ENCODE results near the gene NBAS. TPM values are rescaled to one million over a fixed set of nuclear protein-coding genes. Genes with fewer than 3 reads are reported as not detected.
A peak's percentile ranks its signal among the peaks of the same experiment; 100 is the strongest.

The NBAS gene
- total and polyA plus RNA-seq, 9 of the 15 experiments (the other 6 are each of a cell fraction or from before 2014, with no cell fraction given), result 15.3 to 94.4 (median 69.9) TPM

- TF ChIP-seq HINFP (tag; conservative IDR thresholded peaks at IDR 0.05; ENCODE audit: low read depth) (0 out of 2 replicates have a peak, but pooled peaks have one; percentile 20), HDAC8 (tag; IDR thresholded peaks at IDR 0.05) (0 out of 2 replicates have a peak, but pooled peaks have one; percentile 69), KDM5B (IDR thresholded peaks at IDR 0.05; ENCODE audit: insufficient replicate concordance, low read depth, low read length) (peak; percentile 81), ZFP91 (CRISPR knock-in tag; IDR thresholded peaks at IDR 0.05) (no peak; the same call in 1 of the 2 replicates), PHB2 (IDR thresholded peaks at IDR 0.05; ENCODE audit: low read depth) (no peak), FOXK2 (conservative IDR thresholded peaks at IDR 0.05 in 1 of 2, IDR thresholded peaks at IDR 0.05 in 1 of 2; ENCODE audit: low read depth in 2 of 2) (peak in 1 of 2 experiments; percentile 54; a peak in 1 of 4 replicates)
Observed at GRCh38 chr2:15591373-15591691, 30.2 kb upstream of the NBAS start (continued).

All from K562 (cell line).